H1 (cell line): ENCODE measurements around the gene ARHGEF1. TPM values are rescaled to one million over a fixed set of nuclear protein-coding genes. Genes with fewer than 3 reads are reported as not detected.

Source experiments
- CTCF ChIA-PET: fragments of 300-600 bp; sonication (Branson Sonifier 250); formaldehyde crosslinking; loops from one replicate; lab custom pipeline; 2021; ENCODE audit not compliant: partially characterized antibody; lab: Charles Lee
- POLR2A ChIA-PET: fragments of 300-600 bp; sonication (Branson Sonifier 250); formaldehyde crosslinking; loops from one replicate; lab custom pipeline; 2021; ENCODE audit warnings: inconsistent platforms; ENCODE audit not compliant: partially characterized antibody; lab: Charles Lee
- DNase-seq, 2 experiments: peaks; one replicate each; pipeline versions ENCODE4 v3.0.0 to v3.0.0-alpha.2; 2010 to 2022; ENCODE audit warnings: low spot score in 2 of 2, low read depth in 1 of 2, mixed read lengths in 1 of 2
- FAIRE-seq: peaks from 2 replicates; lab custom pipeline; 2011; peaks lifted over from hg19 to GRCh38; lab: Jason Lieb, UNC
- H2AFZ ChIP-seq: 2 replicates; pipeline ENCODE4 v1.8.1; 2012; ENCODE audit warnings: low read length, inconsistent platforms
- H2AK5ac ChIP-seq: 2 replicates; pipeline ENCODE4 v1.6.1; 2013; ENCODE audit warnings: low read depth, low read length
- H2BK120ac ChIP-seq: replicated peaks from 2 replicates; pipeline ENCODE3; 2013; ENCODE audit warnings: low read depth, low read length, inconsistent platforms
- H2BK12ac ChIP-seq: 2 replicates; pipeline ENCODE4 v1.6.1; 2013; ENCODE audit warnings: low read depth, low read length
- H2BK15ac ChIP-seq: 2 replicates; pipeline ENCODE4 v1.6.1; 2013; ENCODE audit warnings: low read length
- H2BK20ac ChIP-seq: 2 replicates; pipeline ENCODE4 v1.6.1; 2013; ENCODE audit warnings: low read length
- H2BK5ac ChIP-seq: 2 replicates; pipeline ENCODE4 v1.6.1; 2013; ENCODE audit warnings: low read depth, low read length
- H3K14ac ChIP-seq: 2 replicates; pipeline ENCODE4 v1.6.1; 2013; ENCODE audit warnings: inconsistent platforms; ENCODE audit not compliant: insufficient read length
- H3K18ac ChIP-seq: 2 replicates; pipeline ENCODE4 v1.6.1; 2013; ENCODE audit warnings: low read length; ENCODE audit errors: extremely low read depth
- H3K23ac ChIP-seq: 2 replicates; pipeline ENCODE4 v1.6.1; 2013; ENCODE audit warnings: inconsistent platforms; ENCODE audit not compliant: insufficient read length
- H3K23me2 ChIP-seq: 2 replicates; pipeline ENCODE4 v1.6.1; 2013; ENCODE audit warnings: low read depth, low read length
- H3K27ac ChIP-seq: 2 replicates; pipeline ENCODE4 v1.6.1; 2011; ENCODE audit warnings: low read depth, low read length, inconsistent platforms
- H3K27me3 ChIP-seq, 4 experiments: replicated peaks in 1 of 4; 1 replicate in 1 of 4; 2 replicates in 3 of 4; pipeline versions ENCODE4 v1.6.1 to v1.8.1; 2011 to 2013; ENCODE audit warnings: low read length in 3 of 4, mild to moderate bottlenecking in 3 of 4, inconsistent platforms in 2 of 4, mixed read lengths in 2 of 4, moderate library complexity in 1 of 4; ENCODE audit not compliant: control insufficient read depth in 3 of 4, insufficient read depth in 3 of 4; ENCODE audit errors: extremely low read depth in 1 of 4
- H3K36me3 ChIP-seq, 4 experiments: 2 replicates each; pipeline versions ENCODE4 v1.6.1 to v1.8.1; 2011 to 2013; ENCODE audit warnings: mild to moderate bottlenecking in 4 of 4, low read length in 3 of 4, moderate library complexity in 2 of 4, control low read depth in 1 of 4, inconsistent platforms in 1 of 4; ENCODE audit not compliant: insufficient read depth in 4 of 4, control insufficient read depth in 2 of 4
- H3K4ac ChIP-seq: replicated peaks from 2 replicates; pipeline ENCODE3; 2013; ENCODE audit warnings: low read length, low read depth, mixed read lengths, inconsistent platforms; ENCODE audit not compliant: insufficient read length
- H3K4me1 ChIP-seq, 4 experiments: replicated peaks in 1 of 4; 1 replicate in 1 of 4; 2 replicates in 3 of 4; pipeline versions ENCODE4 v1.6.1 to v1.8.1; 2011 to 2013; ENCODE audit warnings: low read length in 3 of 4, inconsistent platforms in 2 of 4, mixed read lengths in 1 of 4; ENCODE audit not compliant: insufficient read depth in 4 of 4, control insufficient read depth in 3 of 4
- H3K4me2 ChIP-seq, 2 experiments: 2 replicates each; pipeline versions ENCODE4 v1.6.1 to v1.8.1; 2011 to 2013; ENCODE audit warnings: low read depth in 2 of 2, low read length in 2 of 2, control low read depth in 1 of 2, inconsistent platforms in 1 of 2, mild to moderate bottlenecking in 1 of 2; ENCODE audit not compliant: insufficient read depth in 1 of 2
- H3K4me3 ChIP-seq, 4 experiments: fragments of 200-600, 300-600 bp in 1 of 4; sonication (generic), shearing (Covaris generic), sonication (Bioruptor Twin) in 1 of 4; 2 replicates each; pipeline versions ENCODE4 v1.5.1 to v1.8.1; 2011 to 2016; ENCODE audit warnings: low read length in 4 of 4, low read depth in 3 of 4, control low read depth in 2 of 4, inconsistent platforms in 2 of 4, mild to moderate bottlenecking in 2 of 4, mixed read lengths in 1 of 4, moderate library complexity in 1 of 4; ENCODE audit not compliant: insufficient read depth in 2 of 4; ENCODE audit errors: extremely low read depth in 1 of 4
- H3K56ac ChIP-seq: replicated peaks from 2 replicates; pipeline ENCODE3; 2013; ENCODE audit warnings: low read depth, mild to moderate bottlenecking, mixed read lengths, low read length, inconsistent platforms; ENCODE audit not compliant: insufficient read length
- H3K79me1 ChIP-seq: 2 replicates; pipeline ENCODE4 v1.6.1; 2013; ENCODE audit warnings: low read depth, low read length, control low read depth
- H3K79me2 ChIP-seq, 2 experiments: 2 replicates each; pipeline versions ENCODE4 v1.6.1 to v1.8.1; 2012 to 2013; ENCODE audit warnings: low read length in 2 of 2, mild to moderate bottlenecking in 2 of 2, inconsistent platforms in 1 of 2; ENCODE audit not compliant: insufficient read depth in 2 of 2, control insufficient read depth in 1 of 2
- H3K9ac ChIP-seq, 4 experiments: replicated peaks in 1 of 4; 1 replicate in 1 of 4; 2 replicates in 3 of 4; pipeline versions ENCODE4 v1.6.1 to v1.8.1; 2011 to 2013; ENCODE audit warnings: low read depth in 3 of 4, low read length in 3 of 4, control low read depth in 2 of 4, mild to moderate bottlenecking in 2 of 4, moderate library complexity in 2 of 4, inconsistent platforms in 1 of 4; ENCODE audit errors: extremely low read depth in 1 of 4
- H3K9me3 ChIP-seq, 2 experiments: 2 replicates each; pipeline versions ENCODE4 v1.6.1 to v1.8.1; 2012 to 2013; ENCODE audit warnings: mild to moderate bottlenecking in 2 of 2, moderate library complexity in 2 of 2, control low read depth in 1 of 2, inconsistent platforms in 1 of 2, low read depth in 1 of 2, low read length in 1 of 2, mixed read lengths in 1 of 2; ENCODE audit not compliant: insufficient read depth in 2 of 2
- H4K20me1 ChIP-seq, 2 experiments: replicated peaks in 1 of 2; 2 replicates each; pipeline versions ENCODE3 to v1.8.1; 2011 to 2013; ENCODE audit warnings: inconsistent platforms in 2 of 2, low read length in 2 of 2, mild to moderate bottlenecking in 1 of 2; ENCODE audit not compliant: insufficient read depth in 2 of 2, control insufficient read depth in 1 of 2
- H4K5ac ChIP-seq: 2 replicates; pipeline ENCODE4 v1.6.1; 2013; ENCODE audit warnings: low read length, low read depth, mixed read lengths, inconsistent platforms; ENCODE audit not compliant: insufficient read length
- H4K8ac ChIP-seq: 2 replicates; pipeline ENCODE4 v1.8.0; 2013; ENCODE audit warnings: mild to moderate bottlenecking, moderate library complexity, low read length, inconsistent platforms; ENCODE audit not compliant: insufficient read depth; ENCODE audit errors: extremely low read depth
- H4K91ac ChIP-seq: replicated peaks from 2 replicates; pipeline ENCODE3; 2013; ENCODE audit warnings: low read length, mixed read lengths, inconsistent platforms; ENCODE audit not compliant: insufficient read length
- KDM1A ChIP-seq: fragments of 200-600, 300-600 bp; sonication (generic); IDR thresholded peaks from 2 replicates; pipeline ENCODE4 v1.7.1; 2016; ENCODE audit warnings: mild to moderate bottlenecking, low read length, borderline replicate concordance
- SP4 ChIP-seq: IDR thresholded peaks from 2 replicates; pipeline ENCODE4 v1.6.1; 2012; ENCODE audit warnings: low read length, inconsistent platforms
- WGBS, 2 experiments: shearing (Covaris generic) in 1 of 2; methylation state at CpG; one replicate each; pipeline versions ENCODE4 v1.1.6 to v1.1.7; 2013 to 2015; ENCODE audit warnings: low lambda C conversion rate in 2 of 2, mixed read lengths in 2 of 2, inconsistent platforms in 1 of 2, low coverage in 1 of 2, missing lambda C conversion rate in 1 of 2; ENCODE audit not compliant: insufficient replicate concordance in 2 of 2, insufficient coverage in 1 of 2, insufficient read length in 1 of 2; ENCODE audit errors: extremely low coverage in 1 of 2, missing lambda C conversion rate in 1 of 2; 5-methylcytosine and 5-hydroxymethylcytosine counted together
- polyA plus RNA-seq, 7 experiments: library from polyadenylated mRNA; depleted of rRNA in 3 of 7; stranded (reverse) in 5 of 7; unstranded in 2 of 7; fragments of >200 nt in 5 of 7; fragments of 200-250 nt in 2 of 7; gene quantifications; 1 replicate in 5 of 7; 2 replicates in 1 of 7; 4 replicates in 1 of 7; pipeline versions ENCODE4 v1.2.1 to v1.2.3, GENCODE V29; 2011 to 2013; ENCODE audit warnings: missing spikeins in 2 of 7, mixed read lengths in 2 of 7
- total RNA-seq: library from RNA; stranded (reverse); fragmentation: NEBNext Ultra II Directional; extraction: Animal tissue kit (Norgen Biotek cat#: 25700); gene quantifications from 2 replicates; pipeline ENCODE4 v1.2.1, GENCODE V29; 2021

Gene ARHGEF1
- total and polyA plus RNA-seq, 2 of the 8 experiments (the other 6 are each of a cell fraction or from before 2014, with no cell fraction given), result 23.0 to 49.0 TPM

GRCh38 chr19:41932259-41932719, 49.3 kb downstream of the ARHGEF1 start:
- Histone ChIP-seq H2BK5ac (no peak overlapping the region), H3K27me3 (peaks cover 61 to 97% (median 92%) of the 10 kb centered on the region in 4 experiments), H3K36me3 (no peaks in the 10 kb centered on the region; a peak in 1 of 8 replicates), H3K4me2 (peak overlapping the region; percentile 29 to 32; a peak in 3 of 4 replicates), H3K9me3 (no peaks in the 10 kb centered on the region), H3K56ac (no peak overlapping the region), H3K79me1 (no peaks in the 10 kb centered on the region), H3K14ac (no peak overlapping the region), H2BK20ac (peak overlapping the region; percentile 32; the same call in 1 of the 2 replicates), H3K23me2 (peaks cover 12% of the 10 kb centered on the region), H2BK12ac (no peak overlapping the region), H3K23ac (no peak overlapping the region), H2AK5ac (no peak overlapping the region), H4K8ac (no peak overlapping the region; the same call in 1 of the 2 replicates), H3K4me3 (no peak overlapping the region), H2BK120ac (no peak overlapping the region), H3K9ac (no peak overlapping the region), H3K18ac (no peak overlapping the region; the same call in 1 of the 2 replicates), H2BK15ac (no peak overlapping the region; the same call in 1 of the 2 replicates), H4K5ac (no peak overlapping the region), H4K91ac (no peak overlapping the region), H3K79me2 (no peaks in the 10 kb centered on the region), H3K4me1 (peaks cover 6 to 23% (median 15%) of the 10 kb centered on the region in 4 experiments), H2AFZ (no peak overlapping the region), H4K20me1 (peaks cover 4 to 31% of the 10 kb centered on the region in 2 experiments), H3K27ac (no peak overlapping the region), H3K4ac (no peak overlapping the region)
- POLR2A ChIA-PET, result interaction anchor here (1.0 to 9.6 kb wide), 5 partner anchors 20 to 69 kb away, joined by 3 to 71 read pairs (median 8); partner anchors contain the start of gene RABAC1
- FAIRE-seq (no peak), DNase-seq (no peak)
- WGBS, 2 experiments, result 18% methylated on average over 11 of the region's 11 CpGs; no CpG with 5 or more reads in 1 of the 2 experiments
- TF ChIP-seq KDM1A (peak; percentile 21; the same call in 1 of the 2 replicates), SP4 (no peak)
- CTCF ChIA-PET, result interaction anchor here (0.7 to 7.0 kb wide), 10 partner anchors 12 to 58 kb away, joined by 3 to 51 read pairs (median 6); no protein-coding TSS in a partner anchor
